HCT116 (cell line): ENCODE results near the gene PPP3R1. TPM values are rescaled to one million over a fixed set of nuclear protein-coding genes. Genes with fewer than 3 reads are reported as not detected.

Source experiments
- ATAC-seq: fragments of 200-7000 bp; cut with Tn5 transposase; 2 replicates; pipeline ENCODE4 v1.9.1; 2020; ENCODE audit warnings: mild to moderate bottlenecking, moderate library complexity
- BruUV-seq: library from RNA; stranded (reverse); fragments of 400-500 nt; replicated peaks from 2 replicates; lab custom pipeline; 2021; lab: Mats Ljungman, UMichigan
- CTCF ChIA-PET: fragments of 300-600 bp; sonication (Branson Sonifier 250); formaldehyde crosslinking; loops from one replicate; lab custom pipeline; 2021; ENCODE audit warnings: antibody characterized with exemption; lab: Charles Lee
- POLR2A ChIA-PET: fragments of 300-600, 350-600 bp; sonication (Branson Sonifier 250); formaldehyde crosslinking; loops from one replicate; lab custom pipeline; 2021; ENCODE audit warnings: antibody characterized with exemption; lab: Charles Lee
- RAD21 ChIA-PET, 2 experiments: fragments of 300-600 bp; sonication (Branson Sonifier 250); formaldehyde crosslinking; loops; one replicate each; lab custom pipeline; 2023; ENCODE audit warnings: low total read pairs in 2 of 2; ENCODE audit not compliant: uncharacterized antibody in 2 of 2, unreplicated experiment in 2 of 2, low non-redundant PET in 1 of 2; lab: Charles Lee
- DNase-seq: peaks from one replicate; pipeline ENCODE4 v3.0.0-alpha.2; 2010; ENCODE audit warnings: low read depth, low spot score
- H2AFZ ChIP-seq: fragments of 200-600 bp; shearing (Covaris generic), sonication (generic); 2 replicates; pipeline ENCODE4 v1.6.1; 2017; ENCODE audit warnings: low read depth, mixed run types, mixed read lengths, antibody characterized with exemption, low read length; ENCODE audit not compliant: poor library complexity, severe bottlenecking
- H3K27ac ChIP-seq: 2 replicates; pipeline ENCODE4 v1.5.1; 2012; ENCODE audit warnings: low read depth, low read length
- H3K27me3 ChIP-seq: fragments of 200-600 bp; sonication (generic); 2 replicates; pipeline ENCODE4 v1.6.1; 2016; ENCODE audit warnings: mixed run types, low read length, mixed read lengths; ENCODE audit not compliant: insufficient read depth
- H3K36me3 ChIP-seq, 2 experiments: fragments of 200-500 bp in 1 of 2; fragments of 200-600 bp in 1 of 2; sonication (Bioruptor generic) in 1 of 2; sonication (generic) in 1 of 2; 2 replicates each; pipeline versions ENCODE4 v1.5.1 to v1.6.1; 2014 to 2016; ENCODE audit warnings: low read length in 2 of 2, inconsistent platforms in 1 of 2, mixed read lengths in 1 of 2, mixed run types in 1 of 2; ENCODE audit not compliant: insufficient read depth in 2 of 2, control insufficient read depth in 1 of 2
- H3K4me1 ChIP-seq, 2 experiments: fragments of 200-600 bp in 1 of 2; sonication (generic) in 1 of 2; 2 replicates each; pipeline versions ENCODE4 v1.5.1 to v1.6.1; 2012 to 2017; ENCODE audit warnings: low read length in 2 of 2, inconsistent platforms in 1 of 2, mild to moderate bottlenecking in 1 of 2, mixed read lengths in 1 of 2, mixed run types in 1 of 2, moderate library complexity in 1 of 2; ENCODE audit not compliant: insufficient read depth in 2 of 2, control insufficient read depth in 1 of 2
- H3K4me2 ChIP-seq: fragments of 200-600 bp; sonication (generic); 2 replicates; pipeline ENCODE4 v1.6.1; 2017; ENCODE audit warnings: mixed run types, low read length, mixed read lengths
- H3K4me3 ChIP-seq, 2 experiments: fragments of 200-600 bp in 1 of 2; sonication (generic) in 1 of 2; replicated peaks in 1 of 2; 2 replicates each; pipeline ENCODE4 v1.5.1; 2011 to 2016; ENCODE audit warnings: low read length in 2 of 2, control low read depth in 1 of 2, low read depth in 1 of 2, mild to moderate bottlenecking in 1 of 2, mixed read lengths in 1 of 2, mixed run types in 1 of 2
- H3K79me2 ChIP-seq: fragments of 200-600 bp; sonication (generic); 2 replicates; pipeline ENCODE4 v1.6.1; 2017; ENCODE audit warnings: mild to moderate bottlenecking, mixed run types, low read length, moderate library complexity, mixed read lengths; ENCODE audit not compliant: insufficient read depth
- H3K9ac ChIP-seq: fragments of 200-600 bp; sonication (generic); 2 replicates; pipeline ENCODE4 v1.6.1; 2016; ENCODE audit warnings: low read length, mixed read lengths
- H3K9me2 ChIP-seq: fragments of 200-600 bp; sonication (generic), shearing (Covaris generic); 2 replicates; pipeline ENCODE4 v1.6.1; 2017; ENCODE audit warnings: mixed run types, mild to moderate bottlenecking, moderate library complexity; ENCODE audit not compliant: insufficient read depth
- H3K9me3 ChIP-seq, 2 experiments: fragments of 200-500 bp in 1 of 2; fragments of 200-600 bp in 1 of 2; sonication (Bioruptor generic) in 1 of 2; sonication (generic) in 1 of 2; 2 replicates each; pipeline ENCODE4 v1.6.1; 2014 to 2017; ENCODE audit warnings: low read length in 2 of 2, mixed read lengths in 2 of 2, inconsistent platforms in 1 of 2, low read depth in 1 of 2, mild to moderate bottlenecking in 1 of 2, mixed run types in 1 of 2, moderate library complexity in 1 of 2; ENCODE audit not compliant: control insufficient read depth in 1 of 2, insufficient read depth in 1 of 2
- H4K20me1 ChIP-seq: fragments of 200-600 bp; sonication (generic), shearing (Covaris generic); 2 replicates; pipeline ENCODE4 v1.6.1; 2017; ENCODE audit warnings: mixed run types, mild to moderate bottlenecking, moderate library complexity; ENCODE audit not compliant: insufficient read depth
- CBX3 ChIP-seq: IDR thresholded peaks from 2 replicates; pipeline ENCODE4 v1.6.1; 2012; ENCODE audit warnings: low read depth
- CTCF ChIP-seq, 3 experiments: fragments of 200-600 bp in 1 of 3; sonication (generic) in 1 of 3; IDR thresholded peaks in 2 of 3; conservative IDR thresholded peaks in 1 of 3; 2 replicates each; pipeline ENCODE4 v1.5.1; 2012 to 2017; ENCODE audit warnings: low read depth in 2 of 3, low read length in 2 of 3, antibody characterized with exemption in 1 of 3, borderline replicate concordance in 1 of 3, control low read depth in 1 of 3, mild to moderate bottlenecking in 1 of 3, mixed read lengths in 1 of 3, mixed run types in 1 of 3, moderate library complexity in 1 of 3; ENCODE audit not compliant: insufficient read depth in 1 of 3
- MAX ChIP-seq: IDR thresholded peaks from 2 replicates; pipeline ENCODE4 v1.6.1; 2012
- RAD21 ChIP-seq: IDR thresholded peaks from 2 replicates; pipeline ENCODE4 v1.6.1; 2012; ENCODE audit warnings: low read depth, mild to moderate bottlenecking
- ZBTB33 ChIP-seq: IDR thresholded peaks from 2 replicates; pipeline ENCODE4 v1.6.1; 2011; ENCODE audit warnings: mild to moderate bottlenecking, low read length, moderate library complexity; ENCODE audit not compliant: insufficient replicate concordance; ENCODE audit errors: extremely low read depth
- ZNF274 ChIP-seq: fragments of 200-500 bp; sonication (Bioruptor generic); IDR thresholded peaks from 2 replicates; pipeline ENCODE4 v1.6.1; 2014; ENCODE audit warnings: mild to moderate bottlenecking, low read depth, low read length, inconsistent platforms
- intact Hi-C: fragments of 100-400 bp; cut with micrococcal nuclease; formaldehyde crosslinking; loops from 2 replicates; pipeline ENCODE4 v1.10.0; 2022
- total RNA-seq: library from RNA; stranded (reverse); gene quantifications from one replicate; pipeline ENCODE4 v1.2.1, GENCODE V29; 2021; ENCODE audit not compliant: unreplicated experiment

PPP3R1 gene
- total RNA-seq, 1 experiment from 2014 or later, result 69.9 TPM

- H3K27me3 ChIP-seq, result peaks cover 20% of the 10 kb centered on the region
- H3K9me2 ChIP-seq, result no peaks in the 10 kb centered on the region
- H3K9me3 ChIP-seq, result no peaks in the 10 kb centered on the region
- DNase-seq, result peak; percentile 33
- no peaks in the 10 kb centered on the region for H3K36me3 ChIP-seq
- BruUV-seq, result no TSS peak
- ChIA-PET RAD21 (interaction anchor here in 1 of 2 experiments (1.0 kb wide), 1 partner anchor 160 kb away, joined by 4 read pairs; no protein-coding TSS in a partner anchor), CTCF (interaction anchor here (0.5 to 3.2 kb wide), 9 partner anchors 9 to 661 kb away, joined by 3 to 19 read pairs (median 4); partner anchors contain the start of gene PNO1), POLR2A (no interaction called here)
- no peaks in the 10 kb centered on the region for H4K20me1 ChIP-seq
- H3K27ac ChIP-seq, result no peak overlapping the region
- no peak overlapping the region for H2AFZ ChIP-seq
- no peak overlapping the region for H3K9ac ChIP-seq
- no peaks in the 10 kb centered on the region for H3K79me2 ChIP-seq
- H3K4me1 ChIP-seq, result no peaks in the 10 kb centered on the region
- ATAC-seq, result peak; percentile 77
- intact Hi-C loops, result loop anchor here (2.0 to 10.0 kb wide), 3 partner anchors 160 to 231 kb away; no protein-coding TSS in a partner anchor
- H3K4me2 ChIP-seq, result no peak overlapping the region
- H3K4me3 ChIP-seq, result no peak overlapping the region
- TF ChIP-seq CTCF (IDR thresholded peaks at IDR 0.05 in 2 of 3, conservative IDR thresholded peaks at IDR 0.05 in 1 of 3; ENCODE audit: borderline replicate concordance in 1 of 3, insufficient read depth in 1 of 3, low read depth in 2 of 3, low read length in 2 of 3) (peak; percentile 69 to 75 (median 72)), MAX (0 out of 2 replicates have a peak, but pooled peaks have one; percentile 12), ZBTB33 (no peak), RAD21 (peak; percentile 70), CBX3 (no peak), ZNF274 (no peak)
Observed at GRCh38 chr2:68282811-68283418, 30.6 kb upstream of the PPP3R1 start.
